ENCODE measurements around the gene LRBA.

DNA sequence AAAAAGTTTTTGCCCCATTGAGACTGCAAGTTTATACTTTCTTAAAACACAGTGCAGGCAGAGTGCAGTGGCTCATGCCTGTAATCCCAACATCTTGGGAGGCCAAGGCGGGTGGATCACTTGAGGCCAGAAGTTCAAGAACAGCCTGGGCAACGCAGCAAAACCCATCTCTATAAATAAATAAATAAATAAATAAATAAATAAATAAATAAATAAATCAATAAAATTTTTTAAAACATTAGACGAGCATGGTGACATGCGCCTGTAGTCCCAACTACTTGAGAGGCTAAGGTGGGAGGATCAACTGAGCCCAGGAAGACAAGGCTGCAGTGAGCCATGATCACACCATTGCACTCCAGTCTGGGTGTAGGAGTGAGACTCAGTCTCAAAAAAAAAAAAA lies 213.3 kb downstream of the LRBA start:
- TF ChIP-seq, protein P1, sequence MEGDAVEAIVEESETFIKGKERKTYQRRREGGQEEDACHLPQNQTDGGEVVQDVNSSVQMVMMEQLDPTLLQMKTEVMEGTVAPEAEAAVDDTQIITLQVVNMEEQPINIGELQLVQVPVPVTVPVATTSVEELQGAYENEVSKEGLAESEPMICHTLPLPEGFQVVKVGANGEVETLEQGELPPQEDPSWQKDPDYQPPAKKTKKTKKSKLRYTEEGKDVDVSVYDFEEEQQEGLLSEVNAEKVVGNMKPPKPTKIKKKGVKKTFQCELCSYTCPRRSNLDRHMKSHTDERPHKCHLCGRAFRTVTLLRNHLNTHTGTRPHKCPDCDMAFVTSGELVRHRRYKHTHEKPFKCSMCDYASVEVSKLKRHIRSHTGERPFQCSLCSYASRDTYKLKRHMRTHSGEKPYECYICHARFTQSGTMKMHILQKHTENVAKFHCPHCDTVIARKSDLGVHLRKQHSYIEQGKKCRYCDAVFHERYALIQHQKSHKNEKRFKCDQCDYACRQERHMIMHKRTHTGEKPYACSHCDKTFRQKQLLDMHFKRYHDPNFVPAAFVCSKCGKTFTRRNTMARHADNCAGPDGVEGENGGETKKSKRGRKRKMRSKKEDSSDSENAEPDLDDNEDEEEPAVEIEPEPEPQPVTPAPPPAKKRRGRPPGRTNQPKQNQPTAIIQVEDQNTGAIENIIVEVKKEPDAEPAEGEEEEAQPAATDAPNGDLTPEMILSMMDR (IDR thresholded peaks at IDR 0.05), result no peak
- TF ChIP-seq POLR2A (IDR thresholded peaks at IDR 0.05), result no peak
- TF ChIP-seq EP300 (IDR thresholded peaks at IDR 0.05), result no peak

All from ovary (tissue), 3 donors.